HG02973 (cell line): ENCODE measurements around the gene PLXDC2.

Source experiments
- ATAC-seq: cut with Tn5 transposase; IDR thresholded peaks from one replicate; pipeline ENCODE4 v1.9.1; 2021; ENCODE audit warnings: moderate library complexity; ENCODE audit not compliant: unreplicated experiment

The PLXDC2 gene

GRCh38 chr10:19815036-19815730, 1.0 kb upstream of the PLXDC2 start:
- ATAC-seq = no peak

GRCh38 chr10:19815731-19816410, 361 bp upstream of the PLXDC2 start:
- no peak for ATAC-seq

GRCh38 chr10:19817231-19817933, 1.1 kb downstream of the PLXDC2 start:
- no peak for ATAC-seq

- no peak for ATAC-seq
Observed at GRCh38 chr10:19818876-19819275, 2.6 kb downstream of the PLXDC2 start.

- ATAC-seq = no peak
Observed at GRCh38 chr10:19819419-19820033, 3.3 kb downstream of the PLXDC2 start.

- ATAC-seq = no peak
Observed at GRCh38 chr10:19824381-19825342, 8.4 kb downstream of the PLXDC2 start.

GRCh38 chr10:19825700-19826099, 9.5 kb downstream of the PLXDC2 start:
- ATAC-seq = no peak

GRCh38 chr10:19826712-19827111, 10.5 kb downstream of the PLXDC2 start:
- ATAC-seq = no peak

GRCh38 chr10:19828278-19829049, 12.2 kb downstream of the PLXDC2 start:
- no peak for ATAC-seq

GRCh38 chr10:19832699-19833098, 16.5 kb downstream of the PLXDC2 start:
- ATAC-seq = no peak

GRCh38 chr10:19833170-19833824, 17.1 kb downstream of the PLXDC2 start:
- no peak for ATAC-seq

GRCh38 chr10:19835952-19836351, 19.7 kb downstream of the PLXDC2 start:
- no peak for ATAC-seq

- no peak for ATAC-seq
Observed at GRCh38 chr10:19839090-19839489, 22.9 kb downstream of the PLXDC2 start.

- ATAC-seq = no peak
Observed at GRCh38 chr10:19839552-19839951, 23.3 kb downstream of the PLXDC2 start.

GRCh38 chr10:19840776-19841175, 24.5 kb downstream of the PLXDC2 start:
- no peak for ATAC-seq

GRCh38 chr10:19843487-19843886, 27.3 kb downstream of the PLXDC2 start:
- no peak for ATAC-seq

- ATAC-seq = no peak
Observed at GRCh38 chr10:19845503-19846368, 29.5 kb downstream of the PLXDC2 start.

GRCh38 chr10:19847321-19847720, 31.1 kb downstream of the PLXDC2 start:
- ATAC-seq = no peak
